GM23338 (cell line): ENCODE data around the gene PTPN18. TPM values are rescaled to one million over a fixed set of nuclear protein-coding genes. Genes with fewer than 3 reads are reported as not detected.

ENCODE experiments used
- ATAC-seq: fragments of 200-7000 bp; cut with Tn5 transposase; 3 replicates; pipeline ENCODE4 v1.9.1; 2020
- DNase-seq: peaks from one replicate; pipeline ENCODE4 v3.0.0-alpha.2; 2015; ENCODE audit warnings: low spot score
- H2AFZ ChIP-seq: fragments of 200-600 bp; sonication (generic); 2 replicates; pipeline ENCODE4 v1.8.0; 2016; ENCODE audit warnings: antibody characterized with exemption, mild to moderate bottlenecking, moderate library complexity
- H3F3A ChIP-seq: fragments of 200-600 bp; sonication (generic); replicated peaks from 2 replicates; pipeline ENCODE4 v1.8.0; 2017; ENCODE audit warnings: antibody characterized with exemption, mixed run types, low read depth
- H3K27ac ChIP-seq: fragments of 200-600 bp; sonication (generic); 2 replicates; pipeline ENCODE4 v1.6.1; 2016; ENCODE audit warnings: low read depth
- H3K27me3 ChIP-seq: fragments of 200-600 bp; sonication (generic); 2 replicates; pipeline ENCODE4 v1.8.0; 2016; ENCODE audit warnings: mild to moderate bottlenecking, mixed run types, moderate library complexity; ENCODE audit not compliant: insufficient read depth
- H3K36me3 ChIP-seq: fragments of 200-600 bp; sonication (generic); 2 replicates; pipeline ENCODE4 v1.8.0; 2016; ENCODE audit warnings: mild to moderate bottlenecking; ENCODE audit not compliant: insufficient read depth
- H3K4me1 ChIP-seq: fragments of 200-600 bp; sonication (generic); 2 replicates; pipeline ENCODE4 v1.8.0; 2016; ENCODE audit warnings: mild to moderate bottlenecking, moderate library complexity; ENCODE audit not compliant: insufficient read depth
- H3K4me2 ChIP-seq: fragments of 200-600 bp; sonication (generic); 2 replicates; pipeline ENCODE4 v1.7.1; 2017; ENCODE audit warnings: mixed run types
- H3K4me3 ChIP-seq: fragments of 200-600 bp; sonication (generic); 2 replicates; pipeline ENCODE4 v1.6.1; 2016; ENCODE audit warnings: mixed run types
- H3K79me2 ChIP-seq: fragments of 200-600 bp; sonication (generic); replicated peaks from 2 replicates; pipeline ENCODE4 v1.8.0; 2017; ENCODE audit warnings: mild to moderate bottlenecking; ENCODE audit not compliant: insufficient read depth
- H3K9me2 ChIP-seq: fragments of 200-600 bp; sonication (generic); 2 replicates; pipeline ENCODE4 v1.8.0; 2017; ENCODE audit not compliant: insufficient read depth
- H4K20me1 ChIP-seq: fragments of 200-600 bp; sonication (generic); replicated peaks from 2 replicates; pipeline ENCODE4 v1.8.0; 2017; ENCODE audit warnings: mild to moderate bottlenecking; ENCODE audit not compliant: insufficient read depth
- H3K27ac Mint-ChIP-seq: 2 replicates; pipeline ENCODE4 v1.8.0; 2020; ENCODE audit warnings: inconsistent platforms, mild to moderate bottlenecking, moderate library complexity, mixed read lengths
- H3K27me3 Mint-ChIP-seq: 3 replicates; pipeline ENCODE4 v1.8.0; 2022; ENCODE audit warnings: low read depth, mild to moderate bottlenecking, moderate library complexity, mixed read lengths, inconsistent platforms; ENCODE audit not compliant: insufficient read depth, poor library complexity
- H3K36me3 Mint-ChIP-seq: 3 replicates; pipeline ENCODE4 v1.8.0; 2021; ENCODE audit warnings: low read depth, mild to moderate bottlenecking, inconsistent platforms, moderate library complexity, mixed read lengths
- H3K4me1 Mint-ChIP-seq: 3 replicates; pipeline ENCODE4 v1.8.0; 2020; ENCODE audit warnings: mild to moderate bottlenecking, inconsistent platforms, mixed read lengths
- H3K4me3 Mint-ChIP-seq: 3 replicates; pipeline ENCODE4 v1.8.0; 2021; ENCODE audit warnings: moderate library complexity, mild to moderate bottlenecking, inconsistent platforms, mixed read lengths
- H3K9me3 Mint-ChIP-seq: 3 replicates; pipeline ENCODE4 v1.8.0; 2020; ENCODE audit warnings: moderate library complexity, mild to moderate bottlenecking, inconsistent platforms, mixed read lengths
- CREB1 ChIP-seq: fragments of 250-450 bp; sonication (Bioruptor Pico); IDR thresholded peaks from 2 replicates; pipeline ENCODE4 v1.5.0; 2020; ENCODE audit warnings: low read depth, mild to moderate bottlenecking, moderate library complexity
- EZH2 ChIP-seq: fragments of 200-600 bp; sonication (generic); IDR thresholded peaks from one replicate; pipeline ENCODE4 v1.8.0; 2017; ENCODE audit warnings: antibody characterized with exemption, mild to moderate bottlenecking, low read depth; ENCODE audit not compliant: unreplicated experiment
- EZH2phosphoT487 ChIP-seq: fragments of 200-600 bp; sonication (generic); IDR thresholded peaks from one replicate; pipeline ENCODE4 v1.8.1; 2018; ENCODE audit warnings: antibody characterized with exemption; ENCODE audit not compliant: unreplicated experiment
- JUNB ChIP-seq: IDR thresholded peaks from one replicate; pipeline ENCODE4 v1.6.1; 2016; ENCODE audit warnings: antibody characterized with exemption; ENCODE audit not compliant: unreplicated experiment
- NANOG ChIP-seq: IDR thresholded peaks from 2 replicates; pipeline ENCODE4 v1.6.1; 2016; ENCODE audit warnings: antibody characterized with exemption, borderline replicate concordance
- POLR2AphosphoS5 ChIP-seq: IDR thresholded peaks from 2 replicates; pipeline ENCODE4 v1.6.1; 2016; ENCODE audit warnings: antibody characterized with exemption, low read depth
- REST ChIP-seq: IDR thresholded peaks from one replicate; pipeline ENCODE4 v1.6.1; 2018; ENCODE audit warnings: antibody characterized with exemption; ENCODE audit not compliant: unreplicated experiment
- STAT1 ChIP-seq: IDR thresholded peaks from one replicate; pipeline ENCODE4 v1.6.1; 2016; ENCODE audit warnings: antibody characterized with exemption; ENCODE audit not compliant: unreplicated experiment
- ZNF114 ChIP-seq: fragments of 250-450 bp; sonication (Bioruptor Pico); IDR thresholded peaks from 2 replicates; pipeline ENCODE4 v1.5.0; 2020; ENCODE audit warnings: mild to moderate bottlenecking, moderate library complexity
- ZNF331 ChIP-seq: fragments of 250-450 bp; sonication (Bioruptor Pico); IDR thresholded peaks from 2 replicates; pipeline ENCODE4 v1.5.0; 2020; ENCODE audit warnings: low read depth, mild to moderate bottlenecking, moderate library complexity
- polyA plus RNA-seq: library from polyadenylated mRNA; unstranded; fragments of >200 nt; fragmentation: Nextera tagmentation; extraction: Ambion mirVana; gene quantifications from 2 replicates; pipeline ENCODE4 v1.2.1, GENCODE V29; 2016
- total RNA-seq: library from RNA; depleted of rRNA; stranded (reverse); fragments of >200 nt; shearing (Covaris generic); gene quantifications from 2 replicates; pipeline ENCODE4 v1.2.3, GENCODE V29; 2014
- TF ChIP-seq, protein P1 (sequence below), 2 experiments: fragments of 200-600 bp in 1 of 2; sonication (generic) in 1 of 2; conservative IDR thresholded peaks; 2 replicates each; pipeline versions ENCODE4 v1.5.1 to v1.6.1; 2016 to 2017; ENCODE audit warnings: antibody characterized with exemption in 2 of 2, low read depth in 2 of 2, mild to moderate bottlenecking in 2 of 2, moderate library complexity in 1 of 2
- TF ChIP-seq, protein P2 (sequence below): IDR thresholded peaks from 2 replicates; pipeline ENCODE4 v1.6.1; 2016; ENCODE audit warnings: antibody characterized with exemption
- TF ChIP-seq, protein P3 (sequence below): fragments of 250-450 bp; sonication (Bioruptor Pico); IDR thresholded peaks from 2 replicates; pipeline ENCODE4 v1.5.0; 2020; ENCODE audit warnings: mild to moderate bottlenecking, moderate library complexity

Gene PTPN18
- total and polyA plus RNA-seq, 2 experiments from 2014 or later, result 10.1 to 10.9 TPM

DNA sequence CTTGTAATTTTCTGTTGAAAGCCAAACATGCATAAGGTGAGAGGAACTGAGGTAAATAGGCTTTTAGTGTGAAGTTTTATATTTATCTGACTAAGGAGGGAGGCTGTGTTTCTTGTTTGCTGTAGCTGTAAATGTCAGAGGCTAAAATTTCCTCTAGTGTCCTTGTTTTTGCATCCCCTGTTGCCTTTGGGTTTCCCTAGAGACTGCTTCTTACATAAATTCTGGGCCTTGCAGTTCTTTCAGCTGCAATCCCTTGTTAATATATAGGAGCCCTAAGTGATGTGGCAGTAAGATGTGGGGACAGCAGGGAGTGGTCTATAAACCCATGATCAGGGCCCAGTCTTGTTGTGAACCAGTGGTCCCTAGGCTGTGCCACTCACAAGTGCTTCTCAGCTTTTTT lies 20.6 kb upstream of the PTPN18 start:
- no peak overlapping the region for H2AFZ ChIP-seq
- peaks cover 28% of the 10 kb centered on the region for H3K36me3 Mint-ChIP-seq
- H3K9me3 Mint-ChIP-seq, result peaks cover 6% of the 10 kb centered on the region
- no peak overlapping the region for H3K4me3 Mint-ChIP-seq
- H3K36me3 ChIP-seq, result no peaks in the 10 kb centered on the region
- no peak overlapping the region for H3K27ac ChIP-seq
- H3K9me2 ChIP-seq, result no peaks in the 10 kb centered on the region
- H3K27ac Mint-ChIP-seq, result no peak overlapping the region
- no peaks in the 10 kb centered on the region for H3K79me2 ChIP-seq
- H3K27me3 ChIP-seq, result peaks cover 4% of the 10 kb centered on the region; the same call in 1 of the 2 replicates
- no peak overlapping the region for H3K4me2 ChIP-seq
- TF ChIP-seq EZH2phosphoT487, result no peak
- no peak for TF ChIP-seq EZH2
- no peak for TF ChIP-seq ZNF331 (CRISPR knock-in tag)
- no peak for TF ChIP-seq STAT1
- TF ChIP-seq ZNF114 (CRISPR knock-in tag), result no peak
- TF ChIP-seq REST, result no peak
- no peak for TF ChIP-seq POLR2AphosphoS5
- TF ChIP-seq NANOG, result no peak
- TF ChIP-seq, protein P1, sequence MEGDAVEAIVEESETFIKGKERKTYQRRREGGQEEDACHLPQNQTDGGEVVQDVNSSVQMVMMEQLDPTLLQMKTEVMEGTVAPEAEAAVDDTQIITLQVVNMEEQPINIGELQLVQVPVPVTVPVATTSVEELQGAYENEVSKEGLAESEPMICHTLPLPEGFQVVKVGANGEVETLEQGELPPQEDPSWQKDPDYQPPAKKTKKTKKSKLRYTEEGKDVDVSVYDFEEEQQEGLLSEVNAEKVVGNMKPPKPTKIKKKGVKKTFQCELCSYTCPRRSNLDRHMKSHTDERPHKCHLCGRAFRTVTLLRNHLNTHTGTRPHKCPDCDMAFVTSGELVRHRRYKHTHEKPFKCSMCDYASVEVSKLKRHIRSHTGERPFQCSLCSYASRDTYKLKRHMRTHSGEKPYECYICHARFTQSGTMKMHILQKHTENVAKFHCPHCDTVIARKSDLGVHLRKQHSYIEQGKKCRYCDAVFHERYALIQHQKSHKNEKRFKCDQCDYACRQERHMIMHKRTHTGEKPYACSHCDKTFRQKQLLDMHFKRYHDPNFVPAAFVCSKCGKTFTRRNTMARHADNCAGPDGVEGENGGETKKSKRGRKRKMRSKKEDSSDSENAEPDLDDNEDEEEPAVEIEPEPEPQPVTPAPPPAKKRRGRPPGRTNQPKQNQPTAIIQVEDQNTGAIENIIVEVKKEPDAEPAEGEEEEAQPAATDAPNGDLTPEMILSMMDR (conservative IDR thresholded peaks at IDR 0.05; ENCODE audit: low read depth in 2 of 2), result no peak
- no peak for TF ChIP-seq JUNB
- TF ChIP-seq, protein P2, sequence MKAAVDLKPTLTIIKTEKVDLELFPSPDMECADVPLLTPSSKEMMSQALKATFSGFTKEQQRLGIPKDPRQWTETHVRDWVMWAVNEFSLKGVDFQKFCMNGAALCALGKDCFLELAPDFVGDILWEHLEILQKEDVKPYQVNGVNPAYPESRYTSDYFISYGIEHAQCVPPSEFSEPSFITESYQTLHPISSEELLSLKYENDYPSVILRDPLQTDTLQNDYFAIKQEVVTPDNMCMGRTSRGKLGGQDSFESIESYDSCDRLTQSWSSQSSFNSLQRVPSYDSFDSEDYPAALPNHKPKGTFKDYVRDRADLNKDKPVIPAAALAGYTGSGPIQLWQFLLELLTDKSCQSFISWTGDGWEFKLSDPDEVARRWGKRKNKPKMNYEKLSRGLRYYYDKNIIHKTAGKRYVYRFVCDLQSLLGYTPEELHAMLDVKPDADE, result no peak
- TF ChIP-seq, protein P3, sequence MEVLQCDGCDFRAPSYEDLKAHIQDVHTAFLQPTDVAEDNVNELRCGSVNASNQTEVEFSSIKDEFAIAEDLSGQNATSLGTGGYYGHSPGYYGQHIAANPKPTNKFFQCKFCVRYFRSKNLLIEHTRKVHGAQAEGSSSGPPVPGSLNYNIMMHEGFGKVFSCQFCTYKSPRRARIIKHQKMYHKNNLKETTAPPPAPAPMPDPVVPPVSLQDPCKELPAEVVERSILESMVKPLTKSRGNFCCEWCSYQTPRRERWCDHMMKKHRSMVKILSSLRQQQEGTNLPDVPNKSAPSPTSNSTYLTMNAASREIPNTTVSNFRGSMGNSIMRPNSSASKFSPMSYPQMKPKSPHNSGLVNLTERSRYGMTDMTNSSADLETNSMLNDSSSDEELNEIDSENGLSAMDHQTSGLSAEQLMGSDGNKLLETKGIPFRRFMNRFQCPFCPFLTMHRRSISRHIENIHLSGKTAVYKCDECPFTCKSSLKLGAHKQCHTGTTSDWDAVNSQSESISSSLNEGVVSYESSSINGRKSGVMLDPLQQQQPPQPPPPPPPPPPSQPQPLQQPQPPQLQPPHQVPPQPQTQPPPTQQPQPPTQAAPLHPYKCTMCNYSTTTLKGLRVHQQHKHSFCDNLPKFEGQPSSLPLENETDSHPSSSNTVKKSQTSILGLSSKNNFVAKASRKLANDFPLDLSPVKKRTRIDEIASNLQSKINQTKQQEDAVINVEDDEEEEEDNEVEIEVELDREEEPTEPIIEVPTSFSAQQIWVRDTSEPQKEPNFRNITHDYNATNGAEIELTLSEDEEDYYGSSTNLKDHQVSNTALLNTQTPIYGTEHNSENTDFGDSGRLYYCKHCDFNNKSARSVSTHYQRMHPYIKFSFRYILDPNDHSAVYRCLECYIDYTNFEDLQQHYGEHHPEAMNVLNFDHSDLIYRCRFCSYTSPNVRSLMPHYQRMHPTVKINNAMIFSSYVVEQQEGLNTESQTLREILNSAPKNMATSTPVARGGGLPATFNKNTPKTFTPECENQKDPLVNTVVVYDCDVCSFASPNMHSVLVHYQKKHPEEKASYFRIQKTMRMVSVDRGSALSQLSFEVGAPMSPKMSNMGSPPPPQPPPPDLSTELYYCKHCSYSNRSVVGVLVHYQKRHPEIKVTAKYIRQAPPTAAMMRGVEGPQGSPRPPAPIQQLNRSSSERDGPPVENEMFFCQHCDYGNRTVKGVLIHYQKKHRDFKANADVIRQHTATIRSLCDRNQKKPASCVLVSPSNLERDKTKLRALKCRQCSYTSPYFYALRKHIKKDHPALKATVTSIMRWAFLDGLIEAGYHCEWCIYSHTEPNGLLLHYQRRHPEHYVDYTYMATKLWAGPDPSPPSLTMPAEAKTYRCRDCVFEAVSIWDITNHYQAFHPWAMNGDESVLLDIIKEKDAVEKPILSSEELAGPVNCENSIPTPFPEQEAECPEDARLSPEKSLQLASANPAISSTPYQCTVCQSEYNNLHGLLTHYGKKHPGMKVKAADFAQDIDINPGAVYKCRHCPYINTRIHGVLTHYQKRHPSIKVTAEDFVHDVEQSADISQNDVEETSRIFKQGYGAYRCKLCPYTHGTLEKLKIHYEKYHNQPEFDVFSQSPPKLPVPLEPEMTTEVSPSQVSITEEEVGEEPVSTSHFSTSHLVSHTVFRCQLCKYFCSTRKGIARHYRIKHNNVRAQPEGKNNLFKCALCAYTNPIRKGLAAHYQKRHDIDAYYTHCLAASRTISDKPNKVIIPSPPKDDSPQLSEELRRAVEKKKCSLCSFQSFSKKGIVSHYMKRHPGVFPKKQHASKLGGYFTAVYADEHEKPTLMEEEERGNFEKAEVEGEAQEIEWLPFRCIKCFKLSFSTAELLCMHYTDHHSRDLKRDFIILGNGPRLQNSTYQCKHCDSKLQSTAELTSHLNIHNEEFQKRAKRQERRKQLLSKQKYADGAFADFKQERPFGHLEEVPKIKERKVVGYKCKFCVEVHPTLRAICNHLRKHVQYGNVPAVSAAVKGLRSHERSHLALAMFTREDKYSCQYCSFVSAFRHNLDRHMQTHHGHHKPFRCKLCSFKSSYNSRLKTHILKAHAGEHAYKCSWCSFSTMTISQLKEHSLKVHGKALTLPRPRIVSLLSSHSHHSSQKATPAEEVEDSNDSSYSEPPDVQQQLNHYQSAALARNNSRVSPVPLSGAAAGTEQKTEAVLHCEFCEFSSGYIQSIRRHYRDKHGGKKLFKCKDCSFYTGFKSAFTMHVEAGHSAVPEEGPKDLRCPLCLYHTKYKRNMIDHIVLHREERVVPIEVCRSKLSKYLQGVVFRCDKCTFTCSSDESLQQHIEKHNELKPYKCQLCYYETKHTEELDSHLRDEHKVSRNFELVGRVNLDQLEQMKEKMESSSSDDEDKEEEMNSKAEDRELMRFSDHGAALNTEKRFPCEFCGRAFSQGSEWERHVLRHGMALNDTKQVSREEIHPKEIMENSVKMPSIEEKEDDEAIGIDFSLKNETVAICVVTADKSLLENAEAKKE (CRISPR knock-in tag), result no peak
- TF ChIP-seq CREB1 (CRISPR knock-in tag), result no peak
- H3K4me1 Mint-ChIP-seq, result peaks cover 8% of the 10 kb centered on the region; the same call in 2 of the 3 replicates
- peaks cover 20% of the 10 kb centered on the region for H3K27me3 Mint-ChIP-seq
- ATAC-seq (no peak), DNase-seq (no peak)
- 0 out of 2 replicates have a peak, but pooled peaks cover 5% of the 10 kb centered on the region for H3K4me1 ChIP-seq
- H4K20me1 ChIP-seq, result no peaks in the 10 kb centered on the region
- H3F3A ChIP-seq, result no peaks in the 10 kb centered on the region
- no peak overlapping the region for H3K4me3 ChIP-seq
